SK-N-SH treated with all-trans-retinoic acid at 6 μM for 48 hours (cell line): Measurements from ENCODE around the gene WDR5B.

Source experiments
- BACH2 ChIP-seq: fragments of 250-450 bp; sonication (Bioruptor Pico); IDR thresholded peaks from 2 replicates; pipeline ENCODE4 v1.9.0; 2021; ENCODE audit warnings: mild to moderate bottlenecking, borderline replicate concordance
- CREB5 ChIP-seq: fragments of 250-450 bp; sonication (Bioruptor Pico); IDR thresholded peaks from 2 replicates; pipeline ENCODE4 v1.5.1; 2020; ENCODE audit warnings: low read depth, mild to moderate bottlenecking, moderate library complexity
- ESRRG ChIP-seq: fragments of 250-450 bp; sonication (Bioruptor Pico); IDR thresholded peaks from 2 replicates; pipeline ENCODE4 v1.6.1; 2021; ENCODE audit warnings: mild to moderate bottlenecking
- ZNF8 ChIP-seq: fragments of 450-650 bp; formaldehyde crosslinking; IDR thresholded peaks from 2 replicates; pipeline ENCODE4 v1.5.0; 2020; ENCODE audit warnings: mild to moderate bottlenecking, moderate library complexity

- no peak for TF ChIP-seq CREB5
- TF ChIP-seq ZNF8 (CRISPR knock-in tag) = peak; percentile 5; the same call in 1 of the 2 replicates
- no peak for TF ChIP-seq ESRRG (CRISPR knock-in tag)
- TF ChIP-seq BACH2 (CRISPR knock-in tag) = no peak
Measured at GRCh38 chr3:122415762-122416654, at the start of gene WDR5B.
